Peyer's patch (tissue), 4 donors: Measurements from ENCODE around the gene TAS2R50. TPM values are rescaled to one million over a fixed set of nuclear protein-coding genes. Genes with fewer than 3 reads are reported as not detected.

Experiments
- DNase-seq, 3 donors: peaks; one replicate each; pipeline ENCODE4 v3.0.0-alpha.2; 2017 to 2019
- H3K27ac ChIP-seq, 4 donors: fragments of 200-600 bp; sonication (generic); one replicate each; pipeline ENCODE4 v1.5.1; 2016 to 2019
- H3K27me3 ChIP-seq, 2 donors: fragments of 200-600 bp; sonication (generic); one replicate each; pipeline ENCODE4 v1.5.1; 2019
- H3K36me3 ChIP-seq, 3 donors: fragments of 200-600 bp; sonication (generic); one replicate each; pipeline ENCODE4 v1.5.1; 2016 to 2019
- H3K4me1 ChIP-seq, 4 donors: fragments of 200-600 bp; sonication (generic); one replicate each; pipeline ENCODE4 v1.5.1; 2016 to 2019
- H3K4me3 ChIP-seq, 4 donors: fragments of 200-600 bp; sonication (generic); 1 replicate in 3 of 4; 2 replicates in 1 of 4; pipeline ENCODE4 v1.5.1; 2016 to 2019; ENCODE audit warnings: mild to moderate bottlenecking in 1 of 4
- H3K9me3 ChIP-seq, 4 donors: fragments of 200-600 bp; sonication (generic); one replicate each; pipeline ENCODE4 v1.5.1; 2016 to 2019; ENCODE audit warnings: mild to moderate bottlenecking in 1 of 4
- CTCF ChIP-seq, 6 experiments: fragments of 450-650 bp in 4 of 6; fragments of 200-600 bp in 2 of 6; sonication (generic) in 1 of 6; IDR thresholded peaks; one replicate each; pipeline ENCODE4 v1.5.1; 2017 to 2019; ENCODE audit warnings: antibody characterized with exemption in 6 of 6, mild to moderate bottlenecking in 3 of 6, moderate library complexity in 1 of 6
- POLR2A ChIP-seq, 2 donors: fragments of 450-650 bp; IDR thresholded peaks; one replicate each; pipeline ENCODE4 v1.5.1; 2017; ENCODE audit warnings: antibody characterized with exemption in 2 of 2, mild to moderate bottlenecking in 2 of 2, moderate library complexity in 2 of 2
- total RNA-seq, 4 donors: library from RNA; depleted of rRNA; stranded (reverse); fragments of >200 nt; gene quantifications; one replicate each; pipeline ENCODE4 v1.1.0, GENCODE V29; 2016

Gene TAS2R50
- total RNA-seq, 4 donors from 2014 or later = 1.6 to 3.9 (median 1.9) TPM; not detected in 1

- no peak for TF ChIP-seq CTCF (IDR thresholded peaks at IDR 0.05)
- TF ChIP-seq POLR2A (IDR thresholded peaks at IDR 0.05) = no peak
- no peaks in the 10 kb centered on the region for H3K27me3 ChIP-seq
- H3K4me1 ChIP-seq = peaks cover 0 to 10% (median 1%) of the 10 kb centered on the region in 4 donors
- no peak for DNase-seq
- no peaks in the 10 kb centered on the region for H3K36me3 ChIP-seq
- peak overlapping the region in 2 of 4 donors; percentile 57 to 82 for H3K27ac ChIP-seq
- H3K4me3 ChIP-seq = no peak overlapping the region
- H3K9me3 ChIP-seq = no peaks in the 10 kb centered on the region
These were observed 30.2 kb upstream of the TAS2R50 start for GRCh38 chr12:11016937-11017336.

DNA sequence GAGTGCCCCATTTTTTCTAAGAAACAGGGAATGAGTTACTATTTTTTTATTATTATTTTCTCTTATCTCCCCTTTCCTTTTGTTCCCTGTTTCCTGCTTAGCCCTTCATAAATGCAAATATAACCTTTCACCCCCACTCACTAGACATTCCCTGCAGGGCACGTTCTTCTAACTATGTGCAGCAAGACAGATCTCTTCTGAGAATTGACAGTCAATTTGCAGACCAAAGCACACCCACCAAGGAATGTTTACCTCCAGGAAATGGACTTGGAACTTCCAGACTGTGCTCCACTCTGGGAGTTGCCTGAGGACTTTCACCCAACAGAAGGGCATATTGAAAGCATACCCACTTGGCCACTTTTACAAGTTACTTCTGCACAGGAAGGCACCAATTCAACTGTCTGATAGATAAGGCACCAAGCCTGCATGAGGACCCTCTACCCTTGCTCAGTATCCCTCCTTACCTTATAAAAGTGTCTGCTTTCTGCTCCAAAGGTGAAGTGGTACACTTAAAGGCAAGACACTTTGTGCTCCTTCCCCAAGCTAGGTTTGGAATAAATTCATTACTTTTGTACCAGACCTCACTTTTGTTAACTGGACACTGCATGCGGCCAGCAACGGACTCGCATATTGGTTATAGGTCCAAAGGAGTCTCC is 29.2 kb upstream of the TAS2R50 start:
- Histone ChIP-seq H3K9me3 (no peaks in the 10 kb centered on the region), H3K36me3 (no peaks in the 10 kb centered on the region), H3K4me3 (peak overlapping the region in 1 of 4 donors; percentile 20), H3K27me3 (no peaks in the 10 kb centered on the region), H3K4me1 (peaks cover 0 to 10% (median 1%) of the 10 kb centered on the region in 4 donors), H3K27ac (peak overlapping the region in 3 of 4 donors; percentile 31 to 82 (median 57))
- no peak for TF ChIP-seq POLR2A (IDR thresholded peaks at IDR 0.05)
- no peak for TF ChIP-seq CTCF (IDR thresholded peaks at IDR 0.05)
- DNase-seq = peak in 1 of 3 donors; percentile 69

GRCh38 chr12:11014234-11014633 is 27.5 kb upstream of the TAS2R50 start:
- TF ChIP-seq CTCF (IDR thresholded peaks at IDR 0.05) (no peak), POLR2A (IDR thresholded peaks at IDR 0.05) (no peak)
- Histone ChIP-seq H3K4me1 (peaks cover 0 to 10% (median 1%) of the 10 kb centered on the region in 4 donors), H3K9me3 (no peaks in the 10 kb centered on the region), H3K27me3 (no peaks in the 10 kb centered on the region), H3K27ac (no peak overlapping the region), H3K36me3 (no peaks in the 10 kb centered on the region), H3K4me3 (no peak overlapping the region)
- DNase-seq = no peak

GRCh38 chr12:11007608-11008007 is 20.9 kb upstream of the TAS2R50 start:
- Histone ChIP-seq H3K36me3 (no peaks in the 10 kb centered on the region), H3K9me3 (no peaks in the 10 kb centered on the region), H3K4me3 (no peak overlapping the region), H3K27me3 (no peaks in the 10 kb centered on the region), H3K27ac (no peak overlapping the region), H3K4me1 (no peaks in the 10 kb centered on the region)
- TF ChIP-seq CTCF (IDR thresholded peaks at IDR 0.05) = no peak
- TF ChIP-seq POLR2A (IDR thresholded peaks at IDR 0.05) = no peak
- DNase-seq = no peak

DNA sequence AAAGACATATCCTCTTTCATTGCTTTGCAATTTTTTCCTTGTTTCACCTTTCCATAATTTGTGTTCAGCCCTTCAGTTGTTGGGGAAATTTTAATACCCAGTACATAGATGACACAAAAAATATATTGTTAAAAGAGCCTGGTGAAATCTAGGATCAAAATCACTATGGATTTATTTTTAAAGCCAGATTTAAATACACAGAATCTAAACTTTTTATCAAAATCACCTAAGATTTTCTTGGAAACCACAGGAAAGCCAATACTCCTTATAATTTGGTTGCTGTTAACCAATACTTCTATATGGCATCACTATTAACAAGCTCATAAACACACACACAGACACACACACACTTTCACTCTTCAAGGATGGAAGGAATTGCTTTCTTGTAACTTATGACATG is 11.5 kb upstream of the TAS2R50 start, which contains the start of gene TAS2R20:
Gene TAS2R20, minus strand, starts transcription at position 101 of the 400 bp plus-strand sequence. CDS start 429 bp downstream, outside the sequence.
- no peak for DNase-seq
- Histone ChIP-seq H3K4me1 (no peaks in the 10 kb centered on the region), H3K27me3 (no peaks in the 10 kb centered on the region), H3K4me3 (no peak within 1 kb of the TSS), H3K9me3 (no peaks in the 10 kb centered on the region), H3K36me3 (no peaks in the 10 kb centered on the region), H3K27ac (no peak within 1 kb of the TSS)
- TF ChIP-seq CTCF (IDR thresholded peaks at IDR 0.05) (no peak), POLR2A (IDR thresholded peaks at IDR 0.05) (no peak)
